Stimulated activated CD8-positive, alpha-beta memory T cell treated with anti-CD3 and anti-CD28 coated beads, Interleukin-4, amount 100 ng/mL, for 4 hours (primary cell): ENCODE data around the gene PRKAG2.

Source experiments
- DNase-seq, 2 donors: peaks; one replicate each; pipeline ENCODE4 v3.0.0-alpha.2; 2020; ENCODE audit warnings: low read depth in 2 of 2, low spot score in 1 of 2

PRKAG2 gene

GRCh38 chr7:151717918-151718317 is 159.0 kb downstream of the PRKAG2 start:
- no peak for DNase-seq

- DNase-seq: no peak
Measured at GRCh38 chr7:151717415-151717814, 159.5 kb downstream of the PRKAG2 start.

DNA sequence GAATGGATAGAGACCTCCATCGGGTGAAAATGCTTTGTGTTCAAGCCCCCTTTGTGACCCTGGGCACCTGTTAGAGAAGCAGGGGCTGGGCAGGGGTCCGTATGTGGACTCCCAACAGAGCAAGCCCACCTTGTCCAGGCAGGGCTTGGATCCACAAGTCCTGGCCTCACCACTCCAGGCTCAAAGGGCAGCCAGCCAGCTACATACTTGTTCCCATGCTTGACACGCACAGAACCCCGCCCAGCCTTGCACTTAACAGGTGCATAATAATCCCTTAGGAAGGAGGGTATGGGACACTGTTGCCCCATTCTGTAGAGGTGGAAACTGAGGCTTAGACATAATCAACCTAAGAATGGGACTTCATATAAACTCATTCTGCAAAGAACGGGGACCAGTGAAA is 160.6 kb downstream of the PRKAG2 start:
- DNase-seq: no peak

GRCh38 chr7:151715666-151716315 is 161.1 kb downstream of the PRKAG2 start:
- no peak for DNase-seq

- no peak for DNase-seq
Measured at GRCh38 chr7:151714201-151714600, 162.7 kb downstream of the PRKAG2 start.

DNA sequence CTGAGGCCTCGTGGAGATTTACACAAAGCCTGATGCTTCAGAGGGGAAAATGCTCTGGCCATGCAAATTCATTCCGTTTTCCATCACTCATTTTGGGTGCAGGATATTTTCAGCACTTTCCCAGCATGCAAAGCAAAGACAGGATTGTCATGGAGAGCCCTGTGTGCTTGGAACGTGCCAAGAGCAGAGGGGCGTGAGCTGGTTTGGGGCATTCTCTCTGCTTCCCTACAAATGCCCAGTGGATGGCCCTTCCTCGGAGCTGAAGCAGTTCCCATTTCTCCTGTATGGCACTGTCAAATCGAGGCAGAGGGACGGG is 164.1 kb downstream of the PRKAG2 start:
- no peak for DNase-seq

GRCh38 chr7:151711906-151712809 is 164.8 kb downstream of the PRKAG2 start:
- no peak for DNase-seq

- no peak for DNase-seq
Measured at GRCh38 chr7:151711435-151711872, 165.5 kb downstream of the PRKAG2 start.

DNA sequence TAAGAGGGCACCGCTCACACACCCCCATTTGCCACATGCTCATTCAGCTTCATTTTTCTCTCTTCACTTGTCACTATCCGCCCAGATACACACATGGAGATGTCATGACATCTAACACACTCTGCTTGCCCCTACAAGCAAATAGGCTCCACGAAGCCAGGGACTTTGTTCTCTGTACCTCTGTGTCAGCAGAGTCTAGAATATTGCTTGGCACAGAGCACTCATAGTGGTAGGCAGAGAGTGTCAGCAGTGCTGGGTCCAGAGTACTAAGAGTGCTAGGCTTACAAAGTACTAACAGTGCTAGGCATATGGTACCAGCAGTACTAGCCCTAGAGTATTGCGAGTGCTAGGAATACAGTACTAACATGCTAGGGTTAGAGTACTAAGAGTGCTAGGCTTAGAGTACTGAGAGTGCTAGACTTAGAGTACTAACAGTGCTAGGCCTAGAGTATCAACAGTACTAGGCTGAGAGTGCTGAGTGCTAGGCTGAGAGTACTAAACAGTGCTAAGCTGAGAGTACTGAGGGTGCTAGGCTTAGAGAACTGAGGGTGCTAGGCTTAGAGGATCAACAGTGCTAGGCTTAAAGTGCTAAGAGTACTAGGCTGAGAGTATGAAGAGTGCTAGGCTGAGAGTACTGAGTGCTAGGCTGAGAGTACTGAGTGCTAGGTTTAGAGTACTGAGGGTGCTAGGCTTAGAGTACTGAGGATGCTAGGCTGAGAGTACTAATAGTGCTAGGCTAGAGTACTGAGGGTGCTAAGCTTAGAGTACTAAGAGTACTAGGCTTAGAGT is 166.1 kb downstream of the PRKAG2 start:
- DNase-seq: no peak

- DNase-seq: no peak
Measured at GRCh38 chr7:151710121-151710640, 166.7 kb downstream of the PRKAG2 start.

GRCh38 chr7:151709141-151710038 is 167.5 kb downstream of the PRKAG2 start:
- DNase-seq: no peak

DNA sequence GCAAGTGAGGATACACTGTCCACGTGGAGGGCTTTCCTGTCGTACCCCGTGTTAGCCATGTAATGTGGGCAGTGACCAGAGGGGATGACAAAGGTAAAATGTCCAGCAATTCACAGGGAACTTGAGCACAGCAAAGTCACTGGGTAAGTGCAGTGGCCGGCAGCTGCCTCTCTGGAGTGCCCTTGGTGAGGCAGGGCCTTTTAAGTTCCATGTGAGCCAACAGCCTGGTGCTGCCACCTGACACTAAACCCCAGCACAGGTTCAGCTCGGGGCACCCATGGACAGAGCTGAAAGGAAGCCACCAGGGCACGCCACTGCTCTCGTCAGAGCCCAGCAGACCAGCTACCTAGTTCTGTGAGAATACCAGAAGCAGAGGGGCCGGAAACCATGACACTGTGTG is 168.3 kb downstream of the PRKAG2 start:
- DNase-seq: no peak

DNA sequence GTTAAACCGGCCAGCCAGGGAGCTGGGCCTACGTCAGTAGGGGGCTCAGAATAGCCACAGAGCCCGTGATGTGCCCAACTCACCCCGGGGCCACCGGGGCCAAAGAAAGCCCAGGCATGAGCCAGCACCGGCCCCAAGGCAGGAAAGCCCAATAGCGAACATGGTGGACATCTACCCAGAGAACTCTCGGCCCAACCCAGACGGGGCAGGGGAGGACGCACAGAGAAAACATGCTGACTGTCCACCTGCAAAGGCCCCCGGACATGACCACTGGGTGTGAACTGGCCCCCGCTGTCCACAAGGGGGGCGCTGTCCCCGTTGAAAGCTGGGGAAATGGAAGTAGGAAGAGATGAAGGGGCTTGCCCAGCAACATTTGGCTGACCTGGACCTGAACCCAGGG is 169.2 kb downstream of the PRKAG2 start:
- no peak for DNase-seq

- DNase-seq: no peak
Measured at GRCh38 chr7:151707105-151707469, 169.8 kb downstream of the PRKAG2 start.

GRCh38 chr7:151706277-151707104 is 170.4 kb downstream of the PRKAG2 start:
- DNase-seq: no peak

- no peak for DNase-seq
Measured at GRCh38 chr7:151705636-151706276, 171.2 kb downstream of the PRKAG2 start.

- no peak for DNase-seq
Measured at GRCh38 chr7:151704960-151705635, 171.8 kb downstream of the PRKAG2 start.

DNA sequence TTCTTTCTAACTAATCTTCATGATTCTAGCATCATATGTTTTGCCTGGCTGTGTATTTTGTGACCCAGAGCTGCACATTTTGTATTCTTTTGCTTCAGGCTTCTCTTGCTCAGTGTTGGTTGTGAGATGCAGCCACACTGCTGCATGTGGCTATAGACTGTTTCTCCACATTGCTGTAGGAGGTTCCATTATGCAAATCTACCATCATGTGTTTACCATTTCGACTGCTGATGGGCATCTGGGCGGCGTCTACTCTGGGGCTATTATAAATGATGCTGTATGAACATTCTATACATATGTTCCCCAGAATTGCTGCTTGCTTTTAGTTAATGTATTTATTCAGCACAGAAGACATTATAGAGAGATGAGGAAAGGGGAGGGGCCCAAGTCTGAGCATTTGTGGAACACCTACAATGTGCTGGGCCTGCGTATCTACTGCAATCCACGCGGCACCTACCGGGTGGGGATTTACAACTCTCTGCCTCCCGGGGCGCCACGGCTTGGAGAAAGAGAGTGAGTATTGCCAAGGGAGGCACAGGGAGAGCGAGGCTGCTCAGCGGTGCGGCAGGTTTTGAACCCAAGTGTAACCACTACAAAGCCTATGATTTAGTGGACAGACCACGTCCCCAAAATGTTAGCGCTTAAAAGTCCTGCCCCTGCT is 172.5 kb downstream of the PRKAG2 start:
- no peak for DNase-seq
